Astrocyte of the cerebellum (primary cell): ENCODE data around the gene PCSK1N.

Experiments
- DNase-seq: peaks from one replicate; pipeline ENCODE4 v3.0.0-alpha.2; 2011; ENCODE audit warnings: low read depth
- H3K4me3 ChIP-seq: 2 replicates; pipeline ENCODE4 v1.5.1; 2011; ENCODE audit warnings: mild to moderate bottlenecking, low read depth, low read length, moderate library complexity
- in situ Hi-C: cut with HindIII; loops from 2 replicates; pipeline ENCODE4 v1.10.0; 2017; ENCODE audit warnings: low sequenced_read_pairs
- TF ChIP-seq, protein P1 (sequence below): IDR thresholded peaks from 2 replicates; pipeline ENCODE4 v1.5.1; 2012; ENCODE audit warnings: low read length, low read depth, moderate library complexity, mild to moderate bottlenecking; ENCODE audit errors: missing control alignments

PCSK1N gene

DNA sequence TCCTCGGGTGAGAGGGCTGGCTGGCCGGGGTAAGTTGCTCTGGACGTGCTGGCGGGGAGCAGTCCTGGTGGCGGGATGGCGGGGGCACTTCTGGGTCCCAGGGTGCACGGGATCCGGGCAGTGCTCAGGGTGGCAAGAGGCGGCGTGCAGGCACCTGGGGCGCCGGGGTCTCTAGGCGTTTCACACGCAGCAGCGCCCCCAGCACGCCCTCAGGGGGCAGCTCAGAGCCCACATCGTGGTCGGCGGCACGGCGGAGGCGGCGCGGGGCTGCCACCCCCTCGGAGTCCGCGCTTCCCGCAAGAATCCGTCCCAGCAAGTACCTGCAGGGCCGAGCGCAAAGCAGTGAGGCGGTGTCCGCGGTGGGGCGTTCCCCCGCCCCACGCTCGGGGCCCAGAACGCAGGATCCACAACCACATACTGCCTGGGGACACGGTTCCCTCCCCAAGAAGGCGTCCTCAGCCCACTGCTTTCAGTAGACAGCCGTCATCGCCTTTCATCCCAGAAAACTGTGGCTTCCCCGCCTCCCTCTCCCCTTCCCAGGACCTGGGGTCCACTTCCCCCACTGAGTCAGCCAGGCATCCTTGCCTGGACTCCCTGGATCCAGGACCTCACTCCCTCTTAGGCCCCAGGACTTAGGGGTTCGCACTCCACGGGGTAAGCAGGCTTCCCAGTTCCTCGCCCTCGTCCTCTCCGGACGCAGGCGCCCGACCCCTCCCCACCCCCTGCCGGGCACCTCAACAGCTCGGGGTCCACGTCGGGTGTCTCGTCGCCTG is 4.1 kb downstream of the PCSK1N start:
- H3K4me3 ChIP-seq, result no peak overlapping the region
- TF ChIP-seq, protein P1, sequence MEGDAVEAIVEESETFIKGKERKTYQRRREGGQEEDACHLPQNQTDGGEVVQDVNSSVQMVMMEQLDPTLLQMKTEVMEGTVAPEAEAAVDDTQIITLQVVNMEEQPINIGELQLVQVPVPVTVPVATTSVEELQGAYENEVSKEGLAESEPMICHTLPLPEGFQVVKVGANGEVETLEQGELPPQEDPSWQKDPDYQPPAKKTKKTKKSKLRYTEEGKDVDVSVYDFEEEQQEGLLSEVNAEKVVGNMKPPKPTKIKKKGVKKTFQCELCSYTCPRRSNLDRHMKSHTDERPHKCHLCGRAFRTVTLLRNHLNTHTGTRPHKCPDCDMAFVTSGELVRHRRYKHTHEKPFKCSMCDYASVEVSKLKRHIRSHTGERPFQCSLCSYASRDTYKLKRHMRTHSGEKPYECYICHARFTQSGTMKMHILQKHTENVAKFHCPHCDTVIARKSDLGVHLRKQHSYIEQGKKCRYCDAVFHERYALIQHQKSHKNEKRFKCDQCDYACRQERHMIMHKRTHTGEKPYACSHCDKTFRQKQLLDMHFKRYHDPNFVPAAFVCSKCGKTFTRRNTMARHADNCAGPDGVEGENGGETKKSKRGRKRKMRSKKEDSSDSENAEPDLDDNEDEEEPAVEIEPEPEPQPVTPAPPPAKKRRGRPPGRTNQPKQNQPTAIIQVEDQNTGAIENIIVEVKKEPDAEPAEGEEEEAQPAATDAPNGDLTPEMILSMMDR, result no peak
- in situ Hi-C loops, result no loop called here
- no peak for DNase-seq

DNA sequence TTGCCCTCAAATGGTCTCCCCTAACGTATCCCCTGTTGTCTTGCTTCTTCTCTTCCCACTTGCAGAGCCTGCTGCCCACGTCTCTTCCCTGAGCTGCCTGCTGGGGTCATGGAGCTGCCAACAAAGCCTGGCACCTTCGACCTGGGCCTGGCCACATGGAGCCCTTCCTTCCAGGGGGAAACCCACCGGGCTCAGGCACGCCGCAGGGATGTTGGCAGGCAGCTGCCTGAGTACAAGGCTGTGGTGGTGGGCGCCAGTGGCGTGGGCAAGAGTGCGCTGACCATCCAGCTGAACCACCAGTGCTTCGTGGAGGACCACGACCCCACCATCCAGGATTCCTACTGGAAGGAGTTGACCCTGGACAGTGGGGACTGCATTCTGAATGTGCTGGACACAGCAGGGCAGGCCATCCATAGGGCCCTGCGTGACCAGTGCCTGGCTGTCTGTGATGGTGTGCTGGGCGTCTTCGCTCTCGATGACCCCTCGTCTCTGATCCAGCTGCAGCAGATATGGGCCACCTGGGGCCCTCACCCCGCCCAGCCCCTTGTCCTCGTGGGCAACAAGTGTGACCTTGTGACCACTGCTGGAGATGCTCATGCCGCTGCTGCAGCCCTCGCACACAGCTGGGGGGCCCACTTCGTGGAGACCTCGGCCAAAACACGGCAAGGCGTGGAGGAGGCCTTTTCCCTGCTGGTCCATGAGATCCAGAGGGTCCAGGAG is 6.2 kb downstream of the PCSK1N start:
- no peak for DNase-seq
- H3K4me3 ChIP-seq, result no peak overlapping the region
- TF ChIP-seq, protein P1, result no peak
- in situ Hi-C loops, result no loop called here

DNA sequence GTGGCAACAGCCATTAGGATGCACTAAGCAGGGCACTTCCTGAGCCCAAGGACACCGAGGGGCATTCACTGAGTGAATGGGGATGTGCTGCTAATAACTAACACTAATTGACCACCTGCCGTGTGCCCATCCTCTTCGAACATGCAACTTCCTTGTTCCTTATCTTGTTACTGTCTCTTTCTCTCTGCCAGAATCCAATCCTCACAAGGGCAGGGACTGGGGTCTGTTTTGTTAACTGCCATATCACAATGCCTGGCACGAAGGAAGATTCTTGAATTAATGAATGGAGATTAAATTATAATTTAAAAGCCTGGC is 7.8 kb downstream of the PCSK1N start:
- TF ChIP-seq, protein P1, result no peak
- DNase-seq, result no peak
- H3K4me3 ChIP-seq, result no peak overlapping the region
- in situ Hi-C loops, result no loop called here

DNA sequence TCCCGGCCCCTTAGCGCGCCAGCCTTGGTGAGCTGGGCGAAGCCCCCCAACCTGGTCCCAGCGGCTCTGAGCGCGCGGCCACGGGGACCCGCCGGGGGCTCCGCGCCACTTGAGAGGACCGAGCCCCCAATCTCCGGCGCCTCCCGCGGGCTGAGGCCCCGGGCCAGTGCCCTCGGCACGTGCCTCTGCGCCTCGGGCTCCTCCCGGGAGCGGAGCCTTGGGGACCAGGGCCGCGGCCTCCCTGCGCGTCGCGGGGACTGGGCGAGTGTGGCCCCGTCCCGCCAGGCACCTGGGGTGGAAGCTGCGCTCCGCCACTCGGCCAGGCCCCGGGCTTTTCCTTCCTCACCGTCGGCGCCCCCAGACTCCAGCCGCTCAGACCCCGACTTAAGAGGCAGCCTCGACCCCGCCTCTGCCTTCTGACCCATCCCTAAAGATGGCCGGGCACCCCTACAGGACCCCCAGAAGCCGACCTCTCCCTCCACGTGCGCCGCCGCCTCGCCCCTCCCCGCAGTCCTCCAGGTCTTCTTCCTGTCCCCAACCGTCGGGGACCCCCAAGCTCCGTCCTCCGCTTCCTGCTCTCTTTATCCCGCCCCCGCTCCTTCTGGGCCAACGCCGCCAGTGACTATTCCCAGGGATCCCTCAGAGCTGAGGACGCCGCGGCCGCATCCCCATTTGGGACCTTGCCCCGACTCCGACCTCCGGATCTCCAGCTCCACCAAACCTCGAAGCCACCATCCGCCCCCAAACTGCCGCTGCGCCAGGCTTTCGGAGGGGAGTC is 8.3 kb downstream of the PCSK1N start:
- in situ Hi-C loops, result no loop called here
- TF ChIP-seq, protein P1, result no peak
- no peak for DNase-seq
- H3K4me3 ChIP-seq, result no peak overlapping the region

DNA sequence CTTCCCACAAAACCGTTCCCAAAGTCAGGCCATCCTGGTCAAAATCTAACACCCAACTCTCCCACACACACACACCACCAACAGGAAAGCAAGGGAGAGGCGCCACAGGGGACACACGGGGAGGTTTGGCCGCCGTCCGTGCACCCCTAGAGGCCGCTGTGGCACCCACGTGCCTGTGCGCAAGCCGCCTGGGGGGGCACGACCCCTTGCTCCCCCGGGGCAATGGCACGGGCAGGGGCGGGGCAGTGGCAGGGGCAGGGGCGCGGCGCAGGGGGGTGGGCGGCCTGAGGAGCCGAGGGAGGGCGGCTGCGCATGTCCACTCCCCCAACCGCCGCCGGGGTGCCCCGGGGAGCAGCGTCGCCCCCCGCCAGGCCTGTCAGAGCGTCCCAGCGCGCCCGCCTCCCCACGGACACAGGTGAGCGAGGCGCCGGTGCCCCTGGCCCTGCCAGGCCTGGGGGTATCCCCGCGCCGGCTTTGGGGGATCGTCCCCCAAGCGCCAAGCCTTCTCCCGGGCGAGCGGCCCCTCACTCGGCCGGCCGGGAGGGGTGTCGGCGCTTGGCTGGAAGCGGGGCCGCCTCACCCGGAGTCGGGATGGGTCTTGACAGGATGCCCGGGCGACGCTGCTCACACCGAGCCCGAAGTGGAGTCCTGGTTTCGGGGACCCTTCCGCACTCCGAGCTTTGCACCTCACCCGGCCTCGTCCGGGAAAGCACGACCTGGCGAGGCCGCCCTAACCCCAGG is 9.1 kb downstream of the PCSK1N start, which contains the start of gene ERAS:
ERAS (plus strand) TSS at position 379 of the 741 bp plus-strand sequence. CDS start 2,611 bp downstream, outside the sequence.
- TF ChIP-seq, protein P1, result no peak
- H3K4me3 ChIP-seq, result no peak within 1 kb of the TSS
- no peak for DNase-seq
- in situ Hi-C loops, result no loop called here

DNA sequence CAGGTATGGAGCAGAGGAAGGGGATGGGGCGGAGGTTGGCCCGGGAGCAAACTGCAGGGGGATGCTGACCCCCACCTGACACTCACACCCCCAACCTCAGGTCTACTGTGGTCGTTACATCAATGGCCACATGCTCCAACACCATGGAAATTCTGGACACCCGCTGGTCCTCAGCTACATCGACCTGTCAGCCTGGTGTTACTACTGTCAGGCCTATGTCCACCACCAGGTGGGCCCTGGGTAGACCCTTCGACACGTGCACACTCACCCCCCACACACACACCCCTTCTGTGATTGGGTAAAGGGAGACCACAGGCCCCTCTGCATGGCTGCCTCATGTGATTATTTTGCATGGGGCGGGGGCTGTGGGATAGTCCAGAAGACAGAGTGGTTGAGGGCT is 11.3 kb downstream of the PCSK1N start:
- in situ Hi-C loops, result no loop called here
- no peak for DNase-seq
- H3K4me3 ChIP-seq, result no peak overlapping the region
- TF ChIP-seq, protein P1, result no peak
